Panc1 (cell line): ENCODE measurements around the gene TNFRSF1B. TPM values are rescaled to one million over a fixed set of nuclear protein-coding genes. Genes with fewer than 3 reads are reported as not detected.

Experiments used
- ATAC-seq: fragments of 200-7000 bp; cut with Tn5 transposase; 2 replicates; pipeline ENCODE4 v1.9.1; 2020; ENCODE audit warnings: mild to moderate bottlenecking, moderate library complexity
- BruUV-seq: library from RNA; stranded (reverse); fragments of 400-500 nt; replicated peaks from 2 replicates; lab custom pipeline; 2021; lab: Mats Ljungman, UMichigan
- CTCF ChIA-PET: fragments of 300-600 bp; sonication (Branson Sonifier 250); formaldehyde crosslinking; loops from one replicate; lab custom pipeline; 2022; ENCODE audit warnings: antibody characterized with exemption; lab: Charles Lee
- POLR2A ChIA-PET: fragments of 300-600 bp; sonication (Branson Sonifier 250); formaldehyde crosslinking; loops from one replicate; lab custom pipeline; 2022; ENCODE audit warnings: antibody characterized with exemption; lab: Charles Lee
- DNase-seq: peaks from one replicate; pipeline ENCODE4 v3.0.0-alpha.2; 2010; ENCODE audit warnings: low read depth, low spot score
- H3K27ac ChIP-seq: 2 replicates; pipeline ENCODE4 v1.5.1; 2011; ENCODE audit warnings: mild to moderate bottlenecking, low read length, inconsistent platforms
- H3K27me3 ChIP-seq: fragments of 200-500 bp; sonication (Bioruptor generic); 2 replicates; pipeline ENCODE4 v1.6.0; 2014; ENCODE audit warnings: low read length, inconsistent platforms; ENCODE audit not compliant: control insufficient read depth, insufficient read depth
- H3K36me3 ChIP-seq: fragments of 200-500 bp; sonication (Bioruptor generic); 2 replicates; pipeline ENCODE4 v1.5.1; 2014; ENCODE audit warnings: inconsistent platforms, mild to moderate bottlenecking, low read length, moderate library complexity; ENCODE audit not compliant: control insufficient read depth, insufficient read depth
- H3K4me1 ChIP-seq: 2 replicates; pipeline ENCODE4 v1.5.1; 2011; ENCODE audit warnings: inconsistent platforms, mild to moderate bottlenecking, low read length, moderate library complexity; ENCODE audit not compliant: control insufficient read depth, insufficient read depth
- H3K4me3 ChIP-seq, 2 experiments: 2 replicates each; pipeline ENCODE4 v1.5.1; 2011 to 2012; ENCODE audit warnings: low read depth in 2 of 2, low read length in 2 of 2, mild to moderate bottlenecking in 2 of 2, inconsistent platforms in 1 of 2, moderate library complexity in 1 of 2
- H3K9me3 ChIP-seq: fragments of 200-500 bp; sonication (Bioruptor generic); 2 replicates; pipeline ENCODE4 v1.5.1; 2014; ENCODE audit warnings: low read depth, mild to moderate bottlenecking, inconsistent platforms, low read length, moderate library complexity; ENCODE audit not compliant: control insufficient read depth, insufficient read depth
- POLR2AphosphoS5 ChIP-seq: IDR thresholded peaks from 2 replicates; pipeline ENCODE4 v1.6.1; 2012; ENCODE audit warnings: mild to moderate bottlenecking, low read depth, low read length, moderate library complexity
- SIN3A ChIP-seq: IDR thresholded peaks from 2 replicates; pipeline ENCODE4 v1.6.1; 2012; ENCODE audit warnings: low read depth, mild to moderate bottlenecking, low read length, moderate library complexity, borderline replicate concordance; ENCODE audit not compliant: insufficient read depth
- TCF7L2 ChIP-seq: IDR thresholded peaks from 2 replicates; pipeline ENCODE4 v1.6.1; 2011; ENCODE audit warnings: mild to moderate bottlenecking, low read depth, low read length, inconsistent platforms
- in situ Hi-C: cut with HindIII; loops from 2 replicates; pipeline ENCODE4 v1.10.0; 2016; ENCODE audit warnings: low sequenced_read_pairs, low pct_unique_long_range_greater_than_20kb
- intact Hi-C: fragments of 100-400 bp; cut with micrococcal nuclease; formaldehyde crosslinking; loops from one replicate; pipeline ENCODE4 v1.10.0; 2022; ENCODE audit not compliant: unreplicated experiment
- total RNA-seq: library from RNA; stranded (reverse); gene quantifications from one replicate; pipeline ENCODE4 v1.2.1, GENCODE V29; 2021; ENCODE audit not compliant: unreplicated experiment
- TF ChIP-seq, protein P1 (sequence below): fragments of 450-650 bp; IDR thresholded peaks from 2 replicates; pipeline ENCODE4 v1.5.1; 2017; ENCODE audit warnings: mild to moderate bottlenecking
- TF ChIP-seq, protein P2 (sequence below), 2 experiments: IDR thresholded peaks; 2 replicates each; pipeline ENCODE4 v1.6.1; 2011 to 2012; ENCODE audit warnings: low read depth in 2 of 2, control low read depth in 1 of 2, low read length in 1 of 2, mild to moderate bottlenecking in 1 of 2, moderate library complexity in 1 of 2; ENCODE audit not compliant: insufficient read depth in 1 of 2

TNFRSF1B gene
- total RNA-seq, 1 experiment from 2014 or later: 18.8 TPM

GRCh38 chr1:12130466-12131130 is 36.2 kb upstream of the TNFRSF1B start:
- BruUV-seq: no TSS peak
- CTCF ChIA-PET: no interaction called here

DNA sequence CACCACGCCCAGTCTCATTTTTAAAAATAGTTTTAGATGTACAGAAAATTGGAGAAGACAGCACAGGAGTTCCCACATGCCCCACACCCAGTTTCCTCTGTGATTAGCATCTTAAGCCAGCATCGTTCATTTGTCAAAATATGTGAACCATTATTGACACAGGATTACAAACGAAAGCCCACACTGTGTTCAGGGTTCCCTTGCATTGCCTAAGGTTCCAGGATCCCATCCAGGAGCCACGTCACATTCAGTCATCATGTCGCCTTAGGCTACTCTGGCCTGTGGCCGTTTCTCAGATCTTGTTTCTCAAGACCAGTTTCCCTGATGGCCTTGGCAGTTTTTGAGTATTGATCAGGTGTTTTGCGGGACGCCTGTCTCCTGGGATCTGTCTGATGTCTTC is 34.7 kb upstream of the TNFRSF1B start:
- in situ Hi-C loops (no loop called here), intact Hi-C loops (no loop called here)
- Histone ChIP-seq H3K36me3 (no peaks in the 10 kb centered on the region), H3K9me3 (no peaks in the 10 kb centered on the region), H3K4me1 (peaks cover 9% of the 10 kb centered on the region), H3K27ac (0 out of 2 replicates have a peak overlapping the region, but pooled peaks have one; percentile 10), H3K4me3 (no peak overlapping the region), H3K27me3 (no peaks in the 10 kb centered on the region)
- peak; percentile 68; the same call in 1 of the 2 replicates for TF ChIP-seq POLR2AphosphoS5
- TF ChIP-seq TCF7L2: no peak
- peak; percentile 94 for DNase-seq
- CTCF ChIA-PET: no interaction called here
- POLR2A ChIA-PET: no interaction called here
- BruUV-seq: no TSS peak
- peak; percentile 91 for ATAC-seq

More at GRCh38 chr1:12130466-12131130, 36.2 kb upstream of the TNFRSF1B start:
- ATAC-seq (no peak), DNase-seq (no peak)
- no peak overlapping the region for H3K4me3 ChIP-seq
- H3K27me3 ChIP-seq: no peaks in the 10 kb centered on the region
- no peaks in the 10 kb centered on the region for H3K36me3 ChIP-seq
- intact Hi-C loops: no loop called here
- H3K4me1 ChIP-seq: peaks cover 5% of the 10 kb centered on the region
- H3K27ac ChIP-seq: no peak overlapping the region
- POLR2A ChIA-PET: no interaction called here
- TF ChIP-seq, protein P1, sequence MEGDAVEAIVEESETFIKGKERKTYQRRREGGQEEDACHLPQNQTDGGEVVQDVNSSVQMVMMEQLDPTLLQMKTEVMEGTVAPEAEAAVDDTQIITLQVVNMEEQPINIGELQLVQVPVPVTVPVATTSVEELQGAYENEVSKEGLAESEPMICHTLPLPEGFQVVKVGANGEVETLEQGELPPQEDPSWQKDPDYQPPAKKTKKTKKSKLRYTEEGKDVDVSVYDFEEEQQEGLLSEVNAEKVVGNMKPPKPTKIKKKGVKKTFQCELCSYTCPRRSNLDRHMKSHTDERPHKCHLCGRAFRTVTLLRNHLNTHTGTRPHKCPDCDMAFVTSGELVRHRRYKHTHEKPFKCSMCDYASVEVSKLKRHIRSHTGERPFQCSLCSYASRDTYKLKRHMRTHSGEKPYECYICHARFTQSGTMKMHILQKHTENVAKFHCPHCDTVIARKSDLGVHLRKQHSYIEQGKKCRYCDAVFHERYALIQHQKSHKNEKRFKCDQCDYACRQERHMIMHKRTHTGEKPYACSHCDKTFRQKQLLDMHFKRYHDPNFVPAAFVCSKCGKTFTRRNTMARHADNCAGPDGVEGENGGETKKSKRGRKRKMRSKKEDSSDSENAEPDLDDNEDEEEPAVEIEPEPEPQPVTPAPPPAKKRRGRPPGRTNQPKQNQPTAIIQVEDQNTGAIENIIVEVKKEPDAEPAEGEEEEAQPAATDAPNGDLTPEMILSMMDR: no peak
- no peak for TF ChIP-seq TCF7L2
- TF ChIP-seq SIN3A: no peak
- no peak for TF ChIP-seq POLR2AphosphoS5
- TF ChIP-seq, protein P2, sequence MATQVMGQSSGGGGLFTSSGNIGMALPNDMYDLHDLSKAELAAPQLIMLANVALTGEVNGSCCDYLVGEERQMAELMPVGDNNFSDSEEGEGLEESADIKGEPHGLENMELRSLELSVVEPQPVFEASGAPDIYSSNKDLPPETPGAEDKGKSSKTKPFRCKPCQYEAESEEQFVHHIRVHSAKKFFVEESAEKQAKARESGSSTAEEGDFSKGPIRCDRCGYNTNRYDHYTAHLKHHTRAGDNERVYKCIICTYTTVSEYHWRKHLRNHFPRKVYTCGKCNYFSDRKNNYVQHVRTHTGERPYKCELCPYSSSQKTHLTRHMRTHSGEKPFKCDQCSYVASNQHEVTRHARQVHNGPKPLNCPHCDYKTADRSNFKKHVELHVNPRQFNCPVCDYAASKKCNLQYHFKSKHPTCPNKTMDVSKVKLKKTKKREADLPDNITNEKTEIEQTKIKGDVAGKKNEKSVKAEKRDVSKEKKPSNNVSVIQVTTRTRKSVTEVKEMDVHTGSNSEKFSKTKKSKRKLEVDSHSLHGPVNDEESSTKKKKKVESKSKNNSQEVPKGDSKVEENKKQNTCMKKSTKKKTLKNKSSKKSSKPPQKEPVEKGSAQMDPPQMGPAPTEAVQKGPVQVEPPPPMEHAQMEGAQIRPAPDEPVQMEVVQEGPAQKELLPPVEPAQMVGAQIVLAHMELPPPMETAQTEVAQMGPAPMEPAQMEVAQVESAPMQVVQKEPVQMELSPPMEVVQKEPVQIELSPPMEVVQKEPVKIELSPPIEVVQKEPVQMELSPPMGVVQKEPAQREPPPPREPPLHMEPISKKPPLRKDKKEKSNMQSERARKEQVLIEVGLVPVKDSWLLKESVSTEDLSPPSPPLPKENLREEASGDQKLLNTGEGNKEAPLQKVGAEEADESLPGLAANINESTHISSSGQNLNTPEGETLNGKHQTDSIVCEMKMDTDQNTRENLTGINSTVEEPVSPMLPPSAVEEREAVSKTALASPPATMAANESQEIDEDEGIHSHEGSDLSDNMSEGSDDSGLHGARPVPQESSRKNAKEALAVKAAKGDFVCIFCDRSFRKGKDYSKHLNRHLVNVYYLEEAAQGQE (IDR thresholded peaks at IDR 0.05; ENCODE audit: insufficient read depth in 1 of 2, low read depth in 2 of 2, low read length in 1 of 2): no peak
- in situ Hi-C loops: no loop called here
- H3K9me3 ChIP-seq: no peaks in the 10 kb centered on the region

GRCh38 chr1:12134716-12135115 is 32.1 kb upstream of the TNFRSF1B start:
- in situ Hi-C loops: no loop called here
- no TSS peak for BruUV-seq
- intact Hi-C loops: no loop called here

More at GRCh38 chr1:12134716-12135115, 32.1 kb upstream of the TNFRSF1B start:
- Histone ChIP-seq H3K4me3 (no peak overlapping the region), H3K36me3 (no peaks in the 10 kb centered on the region), H3K27ac (no peak overlapping the region), H3K27me3 (no peaks in the 10 kb centered on the region), H3K9me3 (no peaks in the 10 kb centered on the region), H3K4me1 (peaks cover 9% of the 10 kb centered on the region)
- DNase-seq (no peak), ATAC-seq (no peak)
- POLR2A ChIA-PET: no interaction called here
- no peak for TF ChIP-seq POLR2AphosphoS5
- TF ChIP-seq, protein P1: no peak
- TF ChIP-seq TCF7L2: no peak
- TF ChIP-seq, protein P2 (IDR thresholded peaks at IDR 0.05; ENCODE audit: insufficient read depth in 1 of 2, low read depth in 2 of 2, low read length in 1 of 2): no peak
- CTCF ChIA-PET: interaction anchor here (1.1 kb wide), 1 partner anchor 10 kb away, joined by 3 read pairs; no protein-coding TSS in a partner anchor
